ENCODE measurements around the gene SSC5D. TPM values are rescaled to one million over a fixed set of nuclear protein-coding genes. Genes with fewer than 3 reads are reported as not detected.

SSC5D gene
- total and polyA plus RNA-seq, 2 donors (not counting 1 experiment from before 2014, with no cell fraction given) = 3.0 to 19.7 TPM

DNA sequence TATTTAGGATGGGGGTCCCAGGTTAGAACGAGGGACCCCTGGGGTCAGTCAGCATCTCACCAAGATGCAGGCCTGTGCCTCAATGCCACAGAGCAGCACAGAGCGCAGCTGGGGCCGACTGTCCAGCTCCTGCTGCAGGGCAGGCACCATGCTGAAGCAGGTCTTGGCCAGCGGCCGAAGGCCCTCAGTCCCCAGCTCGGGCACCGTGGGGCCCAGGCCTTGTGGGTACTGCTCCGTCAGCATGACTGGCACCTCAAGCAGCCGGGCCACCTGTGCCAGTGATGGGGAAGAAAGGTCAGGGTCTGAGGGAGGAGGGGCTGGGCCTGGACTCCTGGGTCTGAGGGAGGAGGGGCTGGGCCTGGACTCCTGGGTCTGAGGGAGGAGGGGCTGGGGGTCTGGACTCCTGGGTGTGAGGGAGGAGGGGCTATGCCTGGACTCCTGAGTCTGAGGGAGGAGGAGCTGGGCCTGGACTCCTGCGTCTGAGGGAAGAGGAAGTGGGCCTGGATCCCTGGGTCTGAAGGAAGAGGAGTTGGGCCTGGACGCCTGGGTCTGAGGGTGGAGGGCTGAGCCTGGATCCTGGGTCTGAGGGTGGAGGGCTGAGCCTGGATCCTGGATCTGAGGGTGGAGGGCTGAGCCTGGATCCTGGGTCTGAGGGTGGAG, 32.5 kb upstream of the SSC5D start:
- Histone ChIP-seq H3K36me3 (ENCODE audit: control insufficient read depth, insufficient read depth, low read length) (peaks cover 2% of the 10 kb centered on the region), H3K79me2 (ENCODE audit: control insufficient read depth, insufficient read depth, low read length) (no peaks in the 10 kb centered on the region), H3K4me3 (replicated peaks in 1 of 4; ENCODE audit: control extremely low read depth in 1 of 4, insufficient read depth in 1 of 4, low read depth in 3 of 4, low read length in 4 of 4) (no peak overlapping the region), H3K9ac (ENCODE audit: insufficient read depth, low read length) (no peak overlapping the region), H2AFZ (ENCODE audit: low read length) (no peak overlapping the region), H3K4me2 (ENCODE audit: extremely low read depth, insufficient read depth, low read length) (no peak overlapping the region), H3K27me3 (ENCODE audit: control insufficient read depth, insufficient read depth, low read length) (peaks cover 11% of the 10 kb centered on the region), H3K4me1 (ENCODE audit: control insufficient read depth, extremely low read depth, insufficient read depth, low read length) (peaks cover 4% of the 10 kb centered on the region), H3K27ac (ENCODE audit: insufficient read depth, low read length) (no peak overlapping the region), H3K9me3 (ENCODE audit: control insufficient read depth, insufficient read depth, low read depth, low read length) (no peaks in the 10 kb centered on the region), H4K20me1 (ENCODE audit: control insufficient read depth, extremely low read depth, insufficient read depth, low read length) (no peaks in the 10 kb centered on the region)
- TF ChIP-seq, protein P1, sequence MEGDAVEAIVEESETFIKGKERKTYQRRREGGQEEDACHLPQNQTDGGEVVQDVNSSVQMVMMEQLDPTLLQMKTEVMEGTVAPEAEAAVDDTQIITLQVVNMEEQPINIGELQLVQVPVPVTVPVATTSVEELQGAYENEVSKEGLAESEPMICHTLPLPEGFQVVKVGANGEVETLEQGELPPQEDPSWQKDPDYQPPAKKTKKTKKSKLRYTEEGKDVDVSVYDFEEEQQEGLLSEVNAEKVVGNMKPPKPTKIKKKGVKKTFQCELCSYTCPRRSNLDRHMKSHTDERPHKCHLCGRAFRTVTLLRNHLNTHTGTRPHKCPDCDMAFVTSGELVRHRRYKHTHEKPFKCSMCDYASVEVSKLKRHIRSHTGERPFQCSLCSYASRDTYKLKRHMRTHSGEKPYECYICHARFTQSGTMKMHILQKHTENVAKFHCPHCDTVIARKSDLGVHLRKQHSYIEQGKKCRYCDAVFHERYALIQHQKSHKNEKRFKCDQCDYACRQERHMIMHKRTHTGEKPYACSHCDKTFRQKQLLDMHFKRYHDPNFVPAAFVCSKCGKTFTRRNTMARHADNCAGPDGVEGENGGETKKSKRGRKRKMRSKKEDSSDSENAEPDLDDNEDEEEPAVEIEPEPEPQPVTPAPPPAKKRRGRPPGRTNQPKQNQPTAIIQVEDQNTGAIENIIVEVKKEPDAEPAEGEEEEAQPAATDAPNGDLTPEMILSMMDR (conservative IDR thresholded peaks at IDR 0.05 in 1 of 2, IDR thresholded peaks at IDR 0.05 in 1 of 2; ENCODE audit: low read depth in 1 of 2, low read length in 2 of 2) = no peak
- TF ChIP-seq EZH2 (IDR thresholded peaks at IDR 0.05; ENCODE audit: low read length, missing control alignments) = no peak
- DNase-seq (ENCODE audit: low read depth in 2 of 2) = no peak

DNA sequence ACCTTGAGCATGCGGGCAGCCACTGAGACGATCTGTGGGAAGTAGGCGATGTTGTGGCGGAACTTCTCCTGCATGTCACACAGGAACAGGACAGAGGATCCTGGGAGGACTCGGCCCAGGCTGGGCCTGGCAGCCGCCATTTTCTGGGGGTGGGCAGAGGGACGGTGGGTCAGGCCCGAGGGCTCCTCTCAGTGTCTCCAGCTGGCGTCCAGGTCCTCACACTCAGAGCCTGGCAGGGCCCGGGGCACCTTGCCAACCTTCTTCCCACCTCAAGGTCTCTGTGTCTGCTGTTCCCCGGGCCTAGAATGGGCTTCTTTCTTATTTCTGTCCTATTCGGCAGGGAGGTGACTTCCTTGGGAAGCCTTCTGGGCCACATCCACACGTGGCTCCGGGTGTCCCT, 31.9 kb upstream of the SSC5D start:
- peaks cover 9% of the 10 kb centered on the region for H3K27me3 ChIP-seq (ENCODE audit: control insufficient read depth, insufficient read depth, low read length)
- H3K4me3 ChIP-seq (replicated peaks in 1 of 4; ENCODE audit: control extremely low read depth in 1 of 4, insufficient read depth in 1 of 4, low read depth in 3 of 4, low read length in 4 of 4) = no peak overlapping the region
- H3K4me1 ChIP-seq (ENCODE audit: control insufficient read depth, extremely low read depth, insufficient read depth, low read length) = peaks cover 8% of the 10 kb centered on the region
- H3K79me2 ChIP-seq (ENCODE audit: control insufficient read depth, insufficient read depth, low read length) = no peaks in the 10 kb centered on the region
- peaks cover 2% of the 10 kb centered on the region for H3K36me3 ChIP-seq (ENCODE audit: control insufficient read depth, insufficient read depth, low read length)
- no peak for DNase-seq (ENCODE audit: low read depth in 2 of 2)
- no peak overlapping the region for H3K9ac ChIP-seq (ENCODE audit: insufficient read depth, low read length)
- TF ChIP-seq, protein P1 (conservative IDR thresholded peaks at IDR 0.05 in 1 of 2, IDR thresholded peaks at IDR 0.05 in 1 of 2; ENCODE audit: low read depth in 1 of 2, low read length in 2 of 2) = no peak
- no peak for TF ChIP-seq EZH2 (IDR thresholded peaks at IDR 0.05; ENCODE audit: low read length, missing control alignments)
- no peaks in the 10 kb centered on the region for H4K20me1 ChIP-seq (ENCODE audit: control insufficient read depth, extremely low read depth, insufficient read depth, low read length)
- H3K27ac ChIP-seq (ENCODE audit: insufficient read depth, low read length) = no peak overlapping the region
- no peak overlapping the region for H2AFZ ChIP-seq (ENCODE audit: low read length)
- H3K9me3 ChIP-seq (ENCODE audit: control insufficient read depth, insufficient read depth, low read depth, low read length) = no peaks in the 10 kb centered on the region
- no peak overlapping the region for H3K4me2 ChIP-seq (ENCODE audit: extremely low read depth, insufficient read depth, low read length)

DNA sequence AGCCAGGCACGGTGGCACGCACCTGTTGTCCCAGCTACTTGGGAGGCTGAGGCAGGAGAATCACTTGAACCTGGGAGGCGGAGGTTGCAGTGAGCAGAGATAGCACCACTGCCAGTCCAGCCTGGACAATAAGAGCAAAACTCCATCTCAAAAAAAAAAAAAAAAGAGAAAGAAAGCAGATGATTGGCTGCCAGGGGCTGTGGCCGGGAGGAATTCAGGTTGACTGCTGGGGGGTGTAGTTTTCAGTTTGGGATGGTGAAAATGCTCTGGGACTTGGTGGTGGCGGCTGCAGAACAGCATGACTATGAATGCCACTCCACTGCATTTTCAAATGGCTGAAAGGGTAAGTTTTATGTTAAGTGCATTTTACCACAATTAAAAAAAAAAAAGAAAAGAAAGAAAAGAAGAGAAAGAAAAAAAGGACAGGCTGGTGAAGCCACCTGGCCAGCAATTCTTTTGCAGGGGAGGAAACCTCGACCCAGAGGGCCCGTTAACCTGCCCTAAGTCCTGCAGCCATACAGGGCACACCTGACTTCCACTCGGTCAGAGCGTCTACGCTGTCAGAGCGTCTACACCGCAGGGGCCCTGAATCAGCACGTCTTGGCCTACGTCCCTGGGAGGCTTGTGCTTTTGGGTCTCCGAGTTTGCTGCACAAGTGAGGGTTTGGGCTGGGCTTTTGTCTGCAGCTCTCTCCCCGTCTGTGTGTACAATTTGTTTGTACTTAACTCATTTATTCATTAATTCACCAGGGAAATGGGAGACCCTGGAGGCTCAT, 30.4 kb upstream of the SSC5D start:
- Histone ChIP-seq H3K27me3 (ENCODE audit: control insufficient read depth, insufficient read depth, low read length) (no peaks in the 10 kb centered on the region), H3K36me3 (ENCODE audit: control insufficient read depth, insufficient read depth, low read length) (peaks cover 2% of the 10 kb centered on the region), H3K9ac (ENCODE audit: insufficient read depth, low read length) (no peak overlapping the region), H3K27ac (ENCODE audit: insufficient read depth, low read length) (no peak overlapping the region), H3K4me2 (ENCODE audit: extremely low read depth, insufficient read depth, low read length) (no peak overlapping the region), H3K4me3 (replicated peaks in 1 of 4; ENCODE audit: control extremely low read depth in 1 of 4, insufficient read depth in 1 of 4, low read depth in 3 of 4, low read length in 4 of 4) (no peak overlapping the region), H3K79me2 (ENCODE audit: control insufficient read depth, insufficient read depth, low read length) (no peaks in the 10 kb centered on the region), H2AFZ (ENCODE audit: low read length) (no peak overlapping the region), H3K9me3 (ENCODE audit: control insufficient read depth, insufficient read depth, low read depth, low read length) (no peaks in the 10 kb centered on the region), H3K4me1 (ENCODE audit: control insufficient read depth, extremely low read depth, insufficient read depth, low read length) (peaks cover 8% of the 10 kb centered on the region), H4K20me1 (ENCODE audit: control insufficient read depth, extremely low read depth, insufficient read depth, low read length) (no peaks in the 10 kb centered on the region)
- TF ChIP-seq EZH2 (IDR thresholded peaks at IDR 0.05; ENCODE audit: low read length, missing control alignments) = no peak
- TF ChIP-seq, protein P1 (conservative IDR thresholded peaks at IDR 0.05 in 1 of 2, IDR thresholded peaks at IDR 0.05 in 1 of 2; ENCODE audit: low read depth in 1 of 2, low read length in 2 of 2) = no peak
- no peak for DNase-seq (ENCODE audit: low read depth in 2 of 2)

All from fibroblast of lung (primary cell).